Myocyte (in vitro differentiated cells): ENCODE results near the gene POLE. TPM values are rescaled to one million over a fixed set of nuclear protein-coding genes. Genes with fewer than 3 reads are reported as not detected.

Experiments used
- DNase-seq: peaks from one replicate; pipeline ENCODE4 v3.0.0-alpha.2; 2012; ENCODE audit warnings: low read depth
- total RNA-seq: library from RNA; depleted of rRNA; stranded (reverse); fragments of >200 nt; gene quantifications from 2 replicates; pipeline ENCODE4 v1.2.3, GENCODE V29; 2014

POLE gene
- total RNA-seq, 1 donor from 2014 or later: 11.2 TPM

- DNase-seq: no peak
Measured at GRCh38 chr12:132675757-132676432, 11.2 kb downstream of the POLE start.

DNA sequence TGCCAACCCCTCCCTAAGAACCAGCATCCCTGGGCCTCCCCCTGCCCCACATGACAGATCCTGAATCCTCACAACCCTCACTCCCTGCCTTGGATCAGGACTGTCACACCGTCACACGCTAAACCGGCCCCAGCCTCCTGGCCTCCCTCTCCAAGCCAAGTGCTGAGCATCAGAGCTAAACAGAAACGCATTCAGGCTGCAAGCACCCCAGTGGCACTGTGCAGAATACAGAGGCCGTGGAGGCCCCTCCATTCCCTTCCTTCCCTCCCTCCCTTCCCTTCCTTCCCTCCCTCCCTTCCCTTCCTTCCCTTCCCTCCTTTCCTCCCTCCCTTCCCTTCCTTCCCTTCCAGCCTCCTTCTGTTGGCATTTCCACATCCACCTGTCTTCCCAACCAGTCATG, 12.6 kb downstream of the POLE start:
- no peak for DNase-seq

DNA sequence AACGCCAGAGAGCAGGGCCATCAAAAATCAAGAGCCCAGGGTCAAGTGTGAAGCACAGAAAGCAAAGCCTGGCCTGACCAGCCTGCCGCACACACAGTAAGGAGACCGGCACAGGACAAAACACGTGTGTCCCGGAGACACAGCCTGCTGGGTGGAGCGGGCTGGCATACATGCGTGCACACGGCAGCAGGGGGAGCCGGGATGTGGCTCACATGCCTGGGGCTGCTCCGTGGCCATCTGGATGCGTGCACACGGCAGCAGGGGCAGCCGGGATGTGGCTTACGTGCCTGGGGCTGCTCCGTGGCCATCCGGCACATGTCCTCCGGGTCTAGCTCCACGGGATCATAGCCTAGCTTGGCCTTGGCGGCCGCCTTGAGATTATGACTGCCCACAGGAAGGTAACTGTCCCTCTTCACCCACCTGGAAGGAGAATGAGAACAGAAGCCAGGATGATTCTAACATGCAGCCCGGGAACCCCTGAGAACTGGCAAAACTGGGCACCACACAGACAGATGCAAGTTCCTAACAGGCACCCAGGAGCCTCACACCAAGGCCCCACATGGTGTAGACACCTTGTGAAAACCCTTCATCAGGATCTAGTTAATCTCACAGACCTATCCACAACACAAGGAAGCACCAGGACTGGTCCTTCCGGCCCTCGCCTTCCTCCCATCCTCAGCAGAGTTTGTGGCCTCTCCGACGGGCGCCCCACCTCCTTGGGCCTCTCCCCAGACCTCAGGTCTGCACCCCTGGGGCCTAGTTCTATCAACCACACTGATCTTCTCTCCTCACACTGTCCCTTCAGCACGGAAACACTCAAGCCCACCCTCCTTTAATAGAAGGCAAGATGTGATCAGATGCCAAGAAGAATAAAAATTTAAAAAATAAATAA, 13.6 kb downstream of the POLE start:
- DNase-seq: no peak

DNA sequence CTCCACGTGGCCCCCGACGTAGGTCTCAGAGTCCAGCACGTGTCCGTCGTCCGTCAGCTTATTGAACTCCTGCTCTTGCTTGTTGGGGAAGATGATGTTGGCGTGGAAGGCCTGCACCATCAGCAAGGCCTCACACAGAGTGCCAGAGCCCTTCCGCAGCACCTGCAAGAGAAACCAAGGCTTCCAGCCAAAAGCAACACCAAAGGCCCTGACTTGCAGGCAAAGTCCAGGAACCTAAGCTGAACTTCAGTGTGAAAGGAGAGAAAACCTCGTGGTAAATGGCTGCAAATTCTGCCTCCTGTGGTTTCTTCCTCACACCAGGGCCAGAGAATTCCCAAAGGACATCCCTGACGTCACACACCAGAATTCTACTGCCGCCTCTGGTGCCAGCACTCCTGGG, 14.5 kb downstream of the POLE start:
- no peak for DNase-seq

GRCh38 chr12:132672116-132672515, 15.0 kb downstream of the POLE start:
- no peak for DNase-seq

GRCh38 chr12:132669166-132669879, 17.8 kb downstream of the POLE start:
- no peak for DNase-seq

GRCh38 chr12:132668191-132669088, 18.7 kb downstream of the POLE start:
- DNase-seq: no peak

DNA sequence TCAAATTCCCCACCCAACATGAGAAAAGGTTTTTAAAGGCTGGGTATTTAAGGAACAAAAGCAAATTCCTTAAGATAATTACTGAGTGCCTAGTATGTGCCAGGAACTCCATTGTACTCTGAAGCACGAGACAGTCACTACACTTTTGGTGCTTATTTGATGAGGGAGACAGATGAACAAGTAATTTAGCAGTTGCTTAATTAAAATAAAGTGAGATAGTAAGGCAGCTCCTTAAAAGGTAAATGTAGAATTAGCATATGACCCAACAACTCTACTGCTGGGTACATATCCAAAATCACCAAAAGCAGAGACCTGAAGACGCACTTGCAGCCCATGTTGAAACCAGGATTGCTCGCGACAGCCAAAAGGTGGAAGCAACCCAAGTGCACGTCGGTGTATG, 21.3 kb downstream of the POLE start:
- DNase-seq: no peak

GRCh38 chr12:132665149-132665491, 22.0 kb downstream of the POLE start:
- DNase-seq: no peak

DNA sequence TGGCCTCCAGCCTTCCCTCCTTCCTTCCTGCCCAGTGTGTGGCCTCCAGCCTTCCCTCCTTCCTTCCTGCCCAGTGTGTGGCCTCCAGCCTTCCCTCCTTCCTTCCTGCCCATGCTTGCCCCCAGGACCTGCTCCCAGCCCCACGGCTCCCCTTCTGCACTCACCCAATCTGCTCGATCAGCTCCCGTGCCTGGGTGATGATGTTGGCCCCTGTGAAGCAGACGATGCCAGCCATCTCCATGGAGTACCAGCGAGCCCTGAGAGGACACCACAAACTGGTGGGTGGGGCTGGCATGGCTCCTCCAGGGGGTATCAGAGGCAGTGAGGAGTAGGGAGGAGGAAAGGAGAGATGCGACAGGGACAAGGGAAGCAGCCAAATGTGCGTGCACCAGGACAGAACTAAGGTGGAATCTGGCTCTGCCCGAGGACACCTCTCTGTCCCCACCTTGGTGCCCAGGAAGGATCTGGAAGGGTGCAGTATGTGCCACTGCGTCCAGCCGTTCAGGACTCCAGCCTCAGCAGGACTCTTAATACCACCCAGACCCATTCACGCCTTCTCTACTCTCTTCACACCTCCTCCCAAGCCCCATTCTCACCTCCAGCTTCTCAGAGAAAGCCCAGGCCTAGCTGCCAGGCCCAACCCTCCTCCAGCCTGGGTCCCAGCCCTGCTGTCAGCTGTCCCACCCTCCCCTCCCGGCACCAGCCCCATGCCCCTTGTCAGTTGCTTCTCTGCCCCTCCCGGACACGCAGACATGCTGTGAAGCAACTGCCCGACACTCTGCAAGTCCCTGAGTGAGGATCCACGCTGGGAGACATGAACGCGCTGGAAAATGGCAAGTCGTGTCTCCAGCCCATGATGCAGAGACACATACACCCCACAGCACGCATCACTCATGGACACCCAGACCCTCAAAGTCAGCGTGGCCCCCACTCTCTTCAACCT, 22.7 kb downstream of the POLE start:
- DNase-seq: no peak

DNA sequence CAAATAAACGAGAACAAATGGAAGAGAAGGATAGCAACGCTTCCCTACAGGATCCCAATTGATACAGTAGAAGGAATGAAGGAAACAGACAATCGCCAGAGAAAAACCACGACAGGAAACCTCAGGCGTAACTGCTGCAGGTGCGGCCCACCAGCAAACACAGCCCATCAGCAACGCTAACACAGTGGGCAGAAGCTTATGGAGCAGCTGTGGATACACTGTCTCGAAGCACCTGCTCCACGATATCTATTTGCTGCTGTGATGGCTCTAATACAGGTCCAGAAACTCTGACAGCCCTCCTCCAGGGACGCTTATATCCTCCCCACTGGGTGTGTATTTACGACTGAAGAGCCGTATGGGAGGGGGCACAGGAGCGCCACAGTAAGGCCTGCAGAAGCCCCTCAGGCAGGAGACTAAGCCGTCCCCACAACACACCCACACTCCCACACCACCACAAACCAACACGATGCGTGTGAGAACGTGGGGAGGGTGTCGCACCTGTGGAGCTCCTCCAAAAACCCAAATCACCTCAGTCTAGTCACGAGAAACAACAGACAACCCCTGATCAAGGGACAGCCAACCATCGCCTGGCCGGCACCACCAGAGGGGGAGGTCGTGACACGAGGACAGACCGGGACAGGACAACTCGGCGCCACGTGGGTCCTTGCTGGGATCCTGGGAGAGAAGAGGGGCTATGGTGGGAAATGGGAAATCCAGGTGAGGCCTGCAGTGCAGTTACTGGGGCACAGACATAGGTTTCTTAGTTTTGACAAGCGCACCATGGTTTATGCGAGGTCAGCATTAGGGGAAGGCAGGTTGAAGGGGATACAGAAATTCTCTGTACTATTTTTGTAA, 24.0 kb downstream of the POLE start:
- DNase-seq: no peak

DNA sequence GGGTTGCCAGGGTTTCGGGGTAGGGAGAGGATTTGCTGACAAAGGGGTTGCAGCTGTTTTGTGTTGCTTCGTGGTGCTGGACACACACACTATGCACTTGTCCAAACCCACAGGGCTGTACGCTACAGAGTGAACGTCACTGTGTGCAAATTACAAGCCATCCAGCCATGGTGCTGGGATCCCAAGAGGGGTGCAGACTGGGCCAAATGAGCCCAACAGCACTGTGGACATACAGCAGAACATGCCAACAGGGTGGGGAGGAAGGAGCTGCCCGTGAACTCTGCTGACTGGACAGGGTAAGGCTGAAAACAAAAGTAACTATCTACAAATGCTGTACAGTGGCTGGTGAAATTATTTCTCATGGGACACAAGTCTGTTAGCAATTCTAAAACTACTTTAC, 25.2 kb downstream of the POLE start:
- peak; percentile 9 for DNase-seq

- DNase-seq: peak; percentile 21
Measured at GRCh38 chr12:132660996-132661395, 26.1 kb downstream of the POLE start.

GRCh38 chr12:132660052-132660451, 27.1 kb downstream of the POLE start:
- no peak for DNase-seq

DNA sequence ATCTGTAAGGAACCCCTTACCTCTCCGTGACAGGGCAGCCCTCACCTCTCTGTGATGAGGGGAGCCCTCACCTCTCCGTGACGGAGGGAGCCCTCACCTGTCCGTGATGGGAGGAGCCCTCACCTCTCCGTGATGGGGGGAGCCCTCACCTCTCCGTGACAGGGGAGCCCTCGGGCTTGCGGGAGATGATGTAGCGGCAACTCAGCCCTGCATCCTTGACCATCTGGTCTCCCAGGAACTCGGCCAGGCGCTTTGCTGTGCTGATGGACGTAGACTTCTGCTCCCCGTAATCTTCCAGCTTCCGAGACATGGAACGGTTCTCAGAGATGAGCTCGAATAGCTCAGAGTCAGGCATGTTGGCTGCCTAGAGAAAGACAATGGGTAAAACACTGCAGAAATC, 28.0 kb downstream of the POLE start:
- no peak for DNase-seq

- DNase-seq: no peak
Measured at GRCh38 chr12:132658149-132658894, 28.8 kb downstream of the POLE start.

DNA sequence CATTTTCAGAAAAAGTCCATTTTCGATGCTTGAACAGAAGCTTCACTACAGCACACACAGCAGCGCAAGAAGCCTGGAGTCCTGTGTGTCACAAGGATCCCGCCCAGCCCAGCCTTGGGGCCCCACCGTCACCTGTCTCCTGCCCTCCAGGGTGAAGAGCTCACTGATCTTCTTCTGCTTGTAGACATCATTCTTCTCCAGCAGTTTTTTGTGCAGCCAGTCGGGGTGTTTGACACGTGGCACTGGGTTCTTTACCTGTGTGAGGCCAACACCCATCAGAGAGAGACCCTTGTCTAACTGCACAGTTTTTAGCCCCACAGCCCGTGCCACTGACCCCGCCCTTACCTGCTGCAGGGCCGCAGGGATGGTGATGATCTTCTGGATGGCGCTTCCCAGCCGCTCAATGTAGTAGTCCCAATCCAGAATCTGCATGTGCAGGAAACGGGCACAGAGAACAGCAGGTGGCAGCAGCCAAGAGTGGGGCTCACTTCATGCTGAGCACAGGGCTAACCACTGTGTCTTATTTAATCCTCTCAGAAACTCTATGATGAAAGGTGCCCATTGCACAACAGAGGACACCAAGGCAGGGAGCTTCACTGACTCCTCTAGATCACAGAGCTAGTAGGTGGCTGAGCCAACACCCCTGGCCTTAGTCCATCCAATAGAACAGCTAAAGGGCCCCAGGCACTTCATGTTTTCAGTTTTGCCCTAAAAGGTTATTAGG, 30.0 kb downstream of the POLE start:
- no peak for DNase-seq
